SK-N-SH (cell line): ENCODE data around the gene SLC35D2. TPM values are rescaled to one million over a fixed set of nuclear protein-coding genes. Genes with fewer than 3 reads are reported as not detected.

Experiments
- CTCF ChIA-PET: fragments of 300-600, 350-600 bp; formaldehyde crosslinking; extraction: SDS; loops from one replicate; lab custom pipeline; 2021; lab: Yijun Ruan, JAX
- POLR2A ChIA-PET: fragments of 350-600 bp; sonication (Branson Sonifier 250); formaldehyde crosslinking; extraction: SDS; loops from one replicate; lab custom pipeline; 2020; ENCODE audit warnings: antibody characterized with exemption, inconsistent platforms; lab: Yijun Ruan, JAX
- DNase-seq: peaks from one replicate; pipeline ENCODE4 v3.0.0; 2012
- H2AFZ ChIP-seq: fragments of 200-600 bp; sonication (generic); 2 replicates; pipeline ENCODE4 v1.8.1; 2016; ENCODE audit warnings: antibody characterized with exemption, mild to moderate bottlenecking, low read depth
- H3F3A ChIP-seq: fragments of 200-600 bp; sonication (generic); replicated peaks from 2 replicates; pipeline ENCODE3; 2016; ENCODE audit warnings: antibody characterized with exemption, mild to moderate bottlenecking; ENCODE audit not compliant: insufficient read depth
- H3K27ac ChIP-seq, 2 experiments: fragments of 200-500 bp in 1 of 2; fragments of 200-600 bp in 1 of 2; sonication (Bioruptor generic) in 1 of 2; sonication (generic), shearing (Covaris generic) in 1 of 2; 2 replicates each; pipeline versions ENCODE4 v1.5.1 to v1.6.1; 2014 to 2016; ENCODE audit warnings: low read depth in 2 of 2, inconsistent platforms in 1 of 2, low read length in 1 of 2, mild to moderate bottlenecking in 1 of 2, mixed read lengths in 1 of 2
- H3K27me3 ChIP-seq: fragments of 200-600 bp; sonication (generic), shearing (Covaris generic); 2 replicates; pipeline ENCODE4 v1.6.1; 2016; ENCODE audit warnings: mixed run types; ENCODE audit not compliant: insufficient read depth
- H3K36me3 ChIP-seq, 2 experiments: fragments of 200-500 bp in 1 of 2; fragments of 200-600 bp in 1 of 2; sonication (Bioruptor generic) in 1 of 2; sonication (generic) in 1 of 2; replicated peaks in 1 of 2; 2 replicates each; pipeline versions ENCODE3 to v1.5.1; 2014 to 2016; ENCODE audit warnings: low read length in 1 of 2, mild to moderate bottlenecking in 1 of 2; ENCODE audit not compliant: insufficient read depth in 2 of 2, control insufficient read depth in 1 of 2
- H3K4me1 ChIP-seq, 2 experiments: fragments of 200-500 bp in 1 of 2; fragments of 200-600 bp in 1 of 2; sonication (Bioruptor generic) in 1 of 2; sonication (generic), shearing (Covaris generic) in 1 of 2; 2 replicates each; pipeline versions ENCODE4 v1.5.1 to v1.6.1; 2014 to 2016; ENCODE audit warnings: low read depth in 1 of 2, low read length in 1 of 2, mixed run types in 1 of 2; ENCODE audit not compliant: insufficient read depth in 2 of 2, control insufficient read depth in 1 of 2
- H3K4me2 ChIP-seq: fragments of 200-600 bp; sonication (generic), shearing (Covaris generic); 2 replicates; pipeline ENCODE4 v1.6.1; 2017; ENCODE audit warnings: mixed run types
- H3K4me3 ChIP-seq, 2 experiments: fragments of 200-500 bp in 1 of 2; fragments of 200-600 bp in 1 of 2; sonication (Bioruptor generic) in 1 of 2; sonication (generic), shearing (Covaris generic) in 1 of 2; 2 replicates each; pipeline versions ENCODE4 v1.5.1 to v1.8.1; 2014 to 2016; ENCODE audit warnings: low read depth in 2 of 2, inconsistent platforms in 1 of 2, low read length in 1 of 2, mild to moderate bottlenecking in 1 of 2, mixed read lengths in 1 of 2, moderate library complexity in 1 of 2
- H3K79me2 ChIP-seq: fragments of 200-600 bp; sonication (generic); 2 replicates; pipeline ENCODE4 v1.8.1; 2017; ENCODE audit warnings: mild to moderate bottlenecking; ENCODE audit not compliant: insufficient read depth
- H3K9ac ChIP-seq: fragments of 200-600 bp; sonication (generic); 2 replicates; pipeline ENCODE4 v1.6.1; 2017; ENCODE audit warnings: mixed run types
- H3K9me2 ChIP-seq: fragments of 200-600 bp; sonication (generic); 2 replicates; pipeline ENCODE4 v1.6.1; 2017; ENCODE audit warnings: mixed run types
- H3K9me3 ChIP-seq: fragments of 200-600 bp; sonication (generic); 2 replicates; pipeline ENCODE4 v1.6.1; 2017; ENCODE audit warnings: mixed run types, mild to moderate bottlenecking, moderate library complexity
- H4K20me1 ChIP-seq: fragments of 200-600 bp; sonication (generic); 2 replicates; pipeline ENCODE4 v1.6.1; 2017; ENCODE audit warnings: mild to moderate bottlenecking, mixed run types; ENCODE audit not compliant: insufficient read depth
- CHD2 ChIP-seq: fragments of 150-350 bp; IDR thresholded peaks from 2 replicates; pipeline ENCODE4 v1.6.1; 2018; ENCODE audit warnings: low read length; ENCODE audit not compliant: partially characterized antibody
- FOXM1 ChIP-seq: IDR thresholded peaks from 2 replicates; pipeline ENCODE4 v1.4.0; 2012; ENCODE audit warnings: low read depth, mild to moderate bottlenecking
- GATA2 ChIP-seq: sonication (generic); formaldehyde crosslinking; IDR thresholded peaks from 2 replicates; pipeline ENCODE4 v1.5.0; 2020; ENCODE audit warnings: mild to moderate bottlenecking, missing genetic modification reagents
- MEF2A ChIP-seq: IDR thresholded peaks from 2 replicates; pipeline ENCODE4 v1.4.0; 2012; ENCODE audit warnings: low read depth, borderline replicate concordance
- MXI1 ChIP-seq: IDR thresholded peaks from 2 replicates; pipeline ENCODE4 v1.6.1; 2012; ENCODE audit warnings: mild to moderate bottlenecking, low read depth, low read length, improper control_type of control experiment
- NFIC ChIP-seq: IDR thresholded peaks from 2 replicates; pipeline ENCODE4 v1.4.0; 2012; ENCODE audit warnings: borderline replicate concordance
- RXRA ChIP-seq: IDR thresholded peaks from 2 replicates; pipeline ENCODE4 v1.4.0; 2012; ENCODE audit warnings: low read depth, mild to moderate bottlenecking, borderline replicate concordance
- SMC3 ChIP-seq: IDR thresholded peaks from 2 replicates; pipeline ENCODE4 v1.6.1; 2012; ENCODE audit warnings: low read depth, low read length, improper control_type of control experiment
- TEAD4 ChIP-seq: IDR thresholded peaks from 2 replicates; pipeline ENCODE4 v1.4.0; 2012; ENCODE audit warnings: mild to moderate bottlenecking, borderline replicate concordance; ENCODE audit not compliant: insufficient read depth
- WGBS: methylation state at CpG from one replicate; pipeline ENCODE4 v1.1.6; 2017; ENCODE audit warnings: low lambda C conversion rate; 5-methylcytosine and 5-hydroxymethylcytosine counted together
- polyA plus RNA-seq, 3 experiments: library from polyadenylated mRNA; depleted of rRNA; stranded (reverse); fragments of >200 nt; gene quantifications; 2 replicates each; pipeline ENCODE4 v1.2.3, GENCODE V29; 2012
- TF ChIP-seq, protein P1 (sequence below): IDR thresholded peaks from 2 replicates; pipeline ENCODE4 v1.6.1; 2012; ENCODE audit warnings: mild to moderate bottlenecking, low read depth, low read length, moderate library complexity
- TF ChIP-seq, protein P2 (sequence below): fragments of 150-350 bp; IDR thresholded peaks from 2 replicates; pipeline ENCODE4 v1.6.1; 2017; ENCODE audit warnings: antibody characterized with exemption, low read length, low read depth, borderline replicate concordance
- TF ChIP-seq, protein P3 (sequence below): IDR thresholded peaks from 2 replicates; pipeline ENCODE4 v1.4.0; 2012; ENCODE audit warnings: low read depth, borderline replicate concordance
- TF ChIP-seq, protein P4 (sequence below): IDR thresholded peaks from 2 replicates; pipeline ENCODE4; 2012

SLC35D2 gene
- polyA plus RNA-seq, 1 of the 3 experiments (the other 2 are of a cell fraction), result 26.1 TPM

DNA sequence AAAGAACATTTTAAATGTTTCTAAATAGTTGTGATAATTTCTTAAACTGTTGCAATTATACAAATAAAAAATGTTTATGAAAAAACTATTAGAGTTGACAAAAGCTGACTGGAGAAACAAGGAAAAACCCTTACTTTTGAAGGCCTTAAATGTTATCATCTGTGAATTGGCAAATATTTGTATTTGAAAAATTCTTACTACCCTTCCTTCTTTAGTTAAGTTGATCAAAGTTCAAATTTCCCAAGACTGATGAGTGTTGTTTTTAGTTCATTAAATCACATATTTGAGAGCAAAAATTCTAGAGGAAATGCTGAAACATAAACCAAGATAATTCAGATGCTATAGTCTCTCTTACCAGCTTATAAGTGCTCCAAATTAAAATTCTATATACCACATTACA is 2.6 kb upstream of the SLC35D2 start:
- Histone ChIP-seq H3K9me2 (no peaks in the 10 kb centered on the region), H3K4me1 (peaks cover 9 to 18% of the 10 kb centered on the region in 2 experiments; a peak in 3 of 4 replicates), H3K27me3 (no peaks in the 10 kb centered on the region), H3K36me3 (peaks cover 16 to 17% of the 10 kb centered on the region in 2 experiments), H3K79me2 (peaks cover 28% of the 10 kb centered on the region), H3K27ac (no peak overlapping the region), H2AFZ (peak overlapping the region; percentile 27; the same call in 1 of the 2 replicates), H3K9me3 (no peaks in the 10 kb centered on the region), H3K4me3 (no peak overlapping the region), H3K9ac (no peak overlapping the region), H3F3A (peaks cover 5% of the 10 kb centered on the region), H3K4me2 (no peak overlapping the region)
- ChIA-PET CTCF (interaction anchor here (1.0 to 1.1 kb wide), 3 partner anchors 9 to 280 kb away, joined by 3 to 4 read pairs (median 3); no protein-coding TSS in a partner anchor), POLR2A (no interaction called here)
- TF ChIP-seq, protein P1, sequence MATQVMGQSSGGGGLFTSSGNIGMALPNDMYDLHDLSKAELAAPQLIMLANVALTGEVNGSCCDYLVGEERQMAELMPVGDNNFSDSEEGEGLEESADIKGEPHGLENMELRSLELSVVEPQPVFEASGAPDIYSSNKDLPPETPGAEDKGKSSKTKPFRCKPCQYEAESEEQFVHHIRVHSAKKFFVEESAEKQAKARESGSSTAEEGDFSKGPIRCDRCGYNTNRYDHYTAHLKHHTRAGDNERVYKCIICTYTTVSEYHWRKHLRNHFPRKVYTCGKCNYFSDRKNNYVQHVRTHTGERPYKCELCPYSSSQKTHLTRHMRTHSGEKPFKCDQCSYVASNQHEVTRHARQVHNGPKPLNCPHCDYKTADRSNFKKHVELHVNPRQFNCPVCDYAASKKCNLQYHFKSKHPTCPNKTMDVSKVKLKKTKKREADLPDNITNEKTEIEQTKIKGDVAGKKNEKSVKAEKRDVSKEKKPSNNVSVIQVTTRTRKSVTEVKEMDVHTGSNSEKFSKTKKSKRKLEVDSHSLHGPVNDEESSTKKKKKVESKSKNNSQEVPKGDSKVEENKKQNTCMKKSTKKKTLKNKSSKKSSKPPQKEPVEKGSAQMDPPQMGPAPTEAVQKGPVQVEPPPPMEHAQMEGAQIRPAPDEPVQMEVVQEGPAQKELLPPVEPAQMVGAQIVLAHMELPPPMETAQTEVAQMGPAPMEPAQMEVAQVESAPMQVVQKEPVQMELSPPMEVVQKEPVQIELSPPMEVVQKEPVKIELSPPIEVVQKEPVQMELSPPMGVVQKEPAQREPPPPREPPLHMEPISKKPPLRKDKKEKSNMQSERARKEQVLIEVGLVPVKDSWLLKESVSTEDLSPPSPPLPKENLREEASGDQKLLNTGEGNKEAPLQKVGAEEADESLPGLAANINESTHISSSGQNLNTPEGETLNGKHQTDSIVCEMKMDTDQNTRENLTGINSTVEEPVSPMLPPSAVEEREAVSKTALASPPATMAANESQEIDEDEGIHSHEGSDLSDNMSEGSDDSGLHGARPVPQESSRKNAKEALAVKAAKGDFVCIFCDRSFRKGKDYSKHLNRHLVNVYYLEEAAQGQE, result no peak
- TF ChIP-seq MXI1, result no peak
- no peak for TF ChIP-seq RXRA
- no peak for TF ChIP-seq MEF2A
- TF ChIP-seq, protein P2, sequence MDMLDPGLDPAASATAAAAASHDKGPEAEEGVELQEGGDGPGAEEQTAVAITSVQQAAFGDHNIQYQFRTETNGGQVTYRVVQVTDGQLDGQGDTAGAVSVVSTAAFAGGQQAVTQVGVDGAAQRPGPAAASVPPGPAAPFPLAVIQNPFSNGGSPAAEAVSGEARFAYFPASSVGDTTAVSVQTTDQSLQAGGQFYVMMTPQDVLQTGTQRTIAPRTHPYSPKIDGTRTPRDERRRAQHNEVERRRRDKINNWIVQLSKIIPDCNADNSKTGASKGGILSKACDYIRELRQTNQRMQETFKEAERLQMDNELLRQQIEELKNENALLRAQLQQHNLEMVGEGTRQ, result no peak
- TF ChIP-seq, all 33 proteins: peak for 0
- no peak for DNase-seq
- H4K20me1 ChIP-seq, result no peaks in the 10 kb centered on the region

DNA sequence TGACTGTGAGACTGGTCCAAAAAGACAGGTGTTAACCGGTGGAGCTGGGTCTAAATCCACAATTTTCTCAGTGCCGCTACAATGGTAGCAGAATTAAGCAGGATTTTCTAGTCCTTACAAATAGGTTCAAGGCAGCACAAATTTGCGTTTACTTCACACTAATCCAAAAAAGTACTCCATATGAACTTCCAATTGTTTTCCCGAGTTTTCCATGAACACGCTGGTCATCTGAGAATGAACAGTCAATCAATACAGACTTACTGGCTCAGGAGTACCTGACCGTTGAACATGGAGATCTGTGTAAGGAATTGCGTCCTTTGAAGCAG is 709 bp downstream of the SLC35D2 start:
- POLR2A ChIA-PET, result no interaction called here

More for the DNA sequence above, 709 bp downstream of the SLC35D2 start:
- H3K4me1 ChIP-seq, result peaks cover 14 to 23% of the 10 kb centered on the region in 2 experiments; a peak in 3 of 4 replicates
- TF ChIP-seq SMC3 (no peak), GATA2 (CRISPR knock-in tag) (no peak), NFIC (no peak), MEF2A (no peak), FOXM1 (no peak), TEAD4 (no peak), CHD2 (no peak)
- TF ChIP-seq, protein P1, result no peak
- TF ChIP-seq, protein P3, sequence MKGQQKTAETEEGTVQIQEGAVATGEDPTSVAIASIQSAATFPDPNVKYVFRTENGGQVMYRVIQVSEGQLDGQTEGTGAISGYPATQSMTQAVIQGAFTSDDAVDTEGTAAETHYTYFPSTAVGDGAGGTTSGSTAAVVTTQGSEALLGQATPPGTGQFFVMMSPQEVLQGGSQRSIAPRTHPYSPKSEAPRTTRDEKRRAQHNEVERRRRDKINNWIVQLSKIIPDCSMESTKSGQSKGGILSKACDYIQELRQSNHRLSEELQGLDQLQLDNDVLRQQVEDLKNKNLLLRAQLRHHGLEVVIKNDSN, result no peak
- TF ChIP-seq, protein P2, result no peak
- TF ChIP-seq, protein P4, sequence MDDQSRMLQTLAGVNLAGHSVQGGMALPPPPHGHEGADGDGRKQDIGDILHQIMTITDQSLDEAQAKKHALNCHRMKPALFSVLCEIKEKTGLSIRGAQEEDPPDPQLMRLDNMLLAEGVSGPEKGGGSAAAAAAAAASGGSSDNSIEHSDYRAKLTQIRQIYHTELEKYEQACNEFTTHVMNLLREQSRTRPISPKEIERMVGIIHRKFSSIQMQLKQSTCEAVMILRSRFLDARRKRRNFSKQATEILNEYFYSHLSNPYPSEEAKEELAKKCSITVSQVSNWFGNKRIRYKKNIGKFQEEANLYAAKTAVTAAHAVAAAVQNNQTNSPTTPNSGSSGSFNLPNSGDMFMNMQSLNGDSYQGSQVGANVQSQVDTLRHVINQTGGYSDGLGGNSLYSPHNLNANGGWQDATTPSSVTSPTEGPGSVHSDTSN, result no peak
- peak overlapping the region; percentile 99 for H3K4me2 ChIP-seq
- 79% methylated on average over 7 of the region's 7 CpGs for WGBS
- peaks cover 17% of the 10 kb centered on the region for H3F3A ChIP-seq
- DNase-seq, result no peak
- peak overlapping the region; percentile 41 to 53; a peak in 3 of 4 replicates for H3K27ac ChIP-seq
- peaks cover 6% of the 10 kb centered on the region; the same call in 1 of the 2 replicates for H4K20me1 ChIP-seq
- CTCF ChIA-PET, result interaction anchor here (0.9 to 2.1 kb wide), 4 partner anchors 12 to 66 kb away, joined by 3 to 7 read pairs (median 4); no protein-coding TSS in a partner anchor
- no peaks in the 10 kb centered on the region for H3K27me3 ChIP-seq
- peaks cover 62% of the 10 kb centered on the region for H3K79me2 ChIP-seq
- peak overlapping the region; percentile 73 for H3K9ac ChIP-seq
- peak overlapping the region; percentile 63 to 74 for H3K4me3 ChIP-seq
- H3K9me2 ChIP-seq, result no peaks in the 10 kb centered on the region
- peak overlapping the region; percentile 60; the same call in 1 of the 2 replicates for H2AFZ ChIP-seq
- no peaks in the 10 kb centered on the region for H3K9me3 ChIP-seq
- peaks cover 11 to 12% of the 10 kb centered on the region in 2 experiments for H3K36me3 ChIP-seq
